Measurements from ENCODE around the gene RYR3. TPM values are rescaled to one million over a fixed set of nuclear protein-coding genes. Genes with fewer than 3 reads are reported as not detected.

Gene RYR3
- total and polyA plus RNA-seq, 4 donors = 0.09 to 1.4 (median 0.47) TPM

DNA sequence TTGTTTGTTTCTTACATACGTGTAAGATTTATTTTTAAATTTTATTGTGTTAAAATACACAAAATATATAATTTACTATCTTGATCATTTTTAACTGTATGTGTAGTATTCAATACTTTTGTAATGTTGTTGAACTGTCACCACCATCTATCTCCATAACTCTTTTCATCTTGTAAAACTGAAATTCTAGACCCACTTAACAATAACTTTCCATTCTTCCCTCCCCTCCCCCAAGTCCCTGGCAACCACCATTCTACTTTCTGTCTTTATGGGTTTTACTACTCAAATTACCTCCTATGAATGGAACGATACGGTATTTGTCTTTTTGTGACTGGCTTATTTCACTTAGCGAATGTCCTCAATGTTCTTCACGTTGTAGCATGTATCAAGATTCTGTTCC lies 395.4 kb downstream of the RYR3 start:
- DNase-seq (no peak), ATAC-seq (ENCODE audit: insufficient read depth, low FRiP score) (no peak)
- no peaks in the 10 kb centered on the region for H3K4me1 ChIP-seq (ENCODE audit: control insufficient read depth in 5 of 5, insufficient read depth in 5 of 5, low read length in 5 of 5)
- no peaks in the 10 kb centered on the region for H3K27me3 ChIP-seq (ENCODE audit: control insufficient read depth in 3 of 3, insufficient read depth in 3 of 3, low read length in 2 of 3)
- WGBS, 2 donors = 88 to 92% methylated on average over 5 of the region's 5 CpGs
- TF ChIP-seq CTCF (IDR thresholded peaks at IDR 0.05; ENCODE audit: control extremely low read depth, extremely low read depth) = no peak
- no peak overlapping the region for H3K27ac ChIP-seq (ENCODE audit: low read depth in 1 of 2, low read length in 1 of 2)
- no peak overlapping the region for H3K4me3 ChIP-seq
- H3K9ac ChIP-seq (ENCODE audit: insufficient read depth in 1 of 2, low read length in 2 of 2) = no peak overlapping the region
- no peaks in the 10 kb centered on the region for H3K36me3 ChIP-seq (ENCODE audit: control insufficient read depth in 4 of 4, insufficient read depth in 4 of 4, low read length in 4 of 4)
- H3K9me3 ChIP-seq (ENCODE audit: control insufficient read depth in 4 of 4, insufficient read depth in 3 of 4, low read length in 3 of 4) = peaks cover 0 to 11% (median 4%) of the 10 kb centered on the region in 4 donors

DNA sequence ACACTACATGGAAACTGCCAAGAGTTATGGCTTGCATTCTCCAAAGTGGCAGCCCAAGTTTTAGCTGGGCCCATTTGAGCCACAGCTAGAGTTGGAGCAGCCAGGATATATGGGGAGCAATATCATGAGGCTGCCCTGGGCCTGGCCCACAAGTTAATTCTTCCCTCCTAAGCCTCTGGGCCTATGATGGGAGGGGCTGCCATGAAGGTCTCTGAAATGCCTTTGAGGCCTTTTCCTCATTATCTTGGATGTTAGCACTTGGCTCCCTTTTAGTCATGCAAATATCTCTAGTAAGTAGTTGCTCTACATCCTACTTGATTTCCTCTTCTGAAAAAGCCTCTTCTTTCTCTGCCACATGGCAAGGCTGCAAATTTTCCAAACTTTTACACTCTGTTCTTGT lies 400.0 kb downstream of the RYR3 start:
- no peak for TF ChIP-seq CTCF (IDR thresholded peaks at IDR 0.05; ENCODE audit: control extremely low read depth, extremely low read depth)
- Histone ChIP-seq H3K36me3 (ENCODE audit: control insufficient read depth in 4 of 4, insufficient read depth in 4 of 4, low read length in 4 of 4) (no peaks in the 10 kb centered on the region), H3K4me3 (no peak overlapping the region), H3K27ac (ENCODE audit: low read depth in 1 of 2, low read length in 1 of 2) (no peak overlapping the region), H3K9me3 (ENCODE audit: control insufficient read depth in 4 of 4, insufficient read depth in 3 of 4, low read length in 3 of 4) (peaks cover 0 to 11% (median 4%) of the 10 kb centered on the region in 4 donors), H3K9ac (ENCODE audit: insufficient read depth in 1 of 2, low read length in 2 of 2) (no peak overlapping the region), H3K27me3 (ENCODE audit: control insufficient read depth in 3 of 3, insufficient read depth in 3 of 3, low read length in 2 of 3) (no peaks in the 10 kb centered on the region), H3K4me1 (ENCODE audit: control insufficient read depth in 5 of 5, insufficient read depth in 5 of 5, low read length in 5 of 5) (no peaks in the 10 kb centered on the region)
- ATAC-seq (ENCODE audit: insufficient read depth, low FRiP score) = no peak
- DNase-seq = no peak

DNA sequence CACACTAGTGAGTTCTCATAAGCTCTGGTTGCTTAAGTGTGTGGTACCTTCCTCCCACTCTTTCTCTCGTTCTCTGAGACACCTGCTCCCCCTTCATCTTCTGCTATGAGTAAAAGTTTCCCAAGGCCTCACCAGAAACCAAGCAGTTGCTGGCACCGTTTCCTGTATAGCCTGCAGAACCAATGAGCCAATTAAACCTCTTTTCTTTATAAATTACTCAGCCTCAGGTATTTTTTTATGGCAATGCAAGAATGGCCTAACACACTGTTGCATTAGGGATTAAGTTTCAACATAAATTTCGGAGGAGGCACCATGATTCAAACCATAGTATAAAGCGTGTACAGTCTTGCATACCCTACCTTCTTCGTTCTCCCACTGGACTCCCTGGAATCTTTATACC lies 405.3 kb downstream of the RYR3 start:
- Histone ChIP-seq H3K36me3 (ENCODE audit: control insufficient read depth in 4 of 4, insufficient read depth in 4 of 4, low read length in 4 of 4) (no peaks in the 10 kb centered on the region), H3K9ac (ENCODE audit: insufficient read depth in 1 of 2, low read length in 2 of 2) (no peak overlapping the region), H3K27ac (ENCODE audit: low read depth in 1 of 2, low read length in 1 of 2) (no peak overlapping the region), H3K4me1 (ENCODE audit: control insufficient read depth in 5 of 5, insufficient read depth in 5 of 5, low read length in 5 of 5) (no peaks in the 10 kb centered on the region), H3K9me3 (ENCODE audit: control insufficient read depth in 4 of 4, insufficient read depth in 3 of 4, low read length in 3 of 4) (peaks cover 0 to under 1% (median under 1%) of the 10 kb centered on the region in 4 donors), H3K27me3 (ENCODE audit: control insufficient read depth in 3 of 3, insufficient read depth in 3 of 3, low read length in 2 of 3) (no peaks in the 10 kb centered on the region), H3K4me3 (no peak overlapping the region)
- no peak for TF ChIP-seq CTCF (IDR thresholded peaks at IDR 0.05; ENCODE audit: control extremely low read depth, extremely low read depth)
- ATAC-seq (ENCODE audit: insufficient read depth, low FRiP score) (no peak), DNase-seq (no peak)
- WGBS, 2 donors = 84% methylated on average over 5 of the region's 5 CpGs

GRCh38 chr15:33720952-33721351 lies 410.2 kb downstream of the RYR3 start:
- Histone ChIP-seq H3K27me3 (ENCODE audit: control insufficient read depth in 3 of 3, insufficient read depth in 3 of 3, low read length in 2 of 3) (no peaks in the 10 kb centered on the region), H3K36me3 (ENCODE audit: control insufficient read depth in 4 of 4, insufficient read depth in 4 of 4, low read length in 4 of 4) (no peaks in the 10 kb centered on the region), H3K9ac (ENCODE audit: insufficient read depth in 1 of 2, low read length in 2 of 2) (no peak overlapping the region), H3K4me1 (ENCODE audit: control insufficient read depth in 5 of 5, insufficient read depth in 5 of 5, low read length in 5 of 5) (no peaks in the 10 kb centered on the region), H3K4me3 (no peak overlapping the region), H3K9me3 (ENCODE audit: control insufficient read depth in 4 of 4, insufficient read depth in 3 of 4, low read length in 3 of 4) (peaks cover 0 to 2% (median 0%) of the 10 kb centered on the region in 4 donors), H3K27ac (ENCODE audit: low read depth in 1 of 2, low read length in 1 of 2) (no peak overlapping the region)
- ATAC-seq (ENCODE audit: insufficient read depth, low FRiP score) (no peak), DNase-seq (no peak)
- WGBS, 2 donors = 92 to 95% methylated on average over 5 of the region's 5 CpGs
- no peak for TF ChIP-seq CTCF (IDR thresholded peaks at IDR 0.05; ENCODE audit: control extremely low read depth, extremely low read depth)

All from lung (tissue), 12 donors.